NT2/D1 (cell line): ENCODE measurements around the gene ZNF524.

Experiments used
- DNase-seq: peaks from one replicate; pipeline ENCODE4 v3.0.0-alpha.2; 2011; ENCODE audit warnings: low read depth, low spot score
- H3K27me3 ChIP-seq: 2 replicates; pipeline ENCODE4 v1.6.0; 2011; ENCODE audit warnings: mild to moderate bottlenecking; ENCODE audit not compliant: insufficient read length, insufficient read depth
- H3K36me3 ChIP-seq: 2 replicates; pipeline ENCODE4 v1.6.1; 2011; ENCODE audit warnings: mild to moderate bottlenecking, low read length, mixed read lengths; ENCODE audit not compliant: insufficient read depth, insufficient read length
- H3K4me1 ChIP-seq: 2 replicates; pipeline ENCODE4 v1.5.1; 2011; ENCODE audit not compliant: insufficient read depth, insufficient read length
- H3K4me3 ChIP-seq: 2 replicates; pipeline ENCODE4 v1.5.1; 2011; ENCODE audit warnings: low read depth; ENCODE audit not compliant: insufficient read length
- H3K9ac ChIP-seq: 2 replicates; pipeline ENCODE4 v1.6.0; 2011; ENCODE audit warnings: low read depth; ENCODE audit not compliant: insufficient read length
- H3K9me3 ChIP-seq: 2 replicates; pipeline ENCODE4 v1.5.1; 2011; ENCODE audit warnings: mild to moderate bottlenecking, low read length; ENCODE audit not compliant: insufficient read depth
- SUZ12 ChIP-seq: IDR thresholded peaks from 2 replicates; pipeline ENCODE4 v1.6.1; 2011; ENCODE audit not compliant: insufficient read length, insufficient read depth; ENCODE audit errors: extremely low read depth
- YY1 ChIP-seq: IDR thresholded peaks from 2 replicates; pipeline ENCODE4 v1.6.1; 2011; ENCODE audit not compliant: insufficient read length, insufficient read depth
- ZNF274 ChIP-seq: IDR thresholded peaks from 2 replicates; pipeline ENCODE4 v1.6.1; 2011; ENCODE audit warnings: mild to moderate bottlenecking, low read depth, low read length

ZNF524 gene

DNA sequence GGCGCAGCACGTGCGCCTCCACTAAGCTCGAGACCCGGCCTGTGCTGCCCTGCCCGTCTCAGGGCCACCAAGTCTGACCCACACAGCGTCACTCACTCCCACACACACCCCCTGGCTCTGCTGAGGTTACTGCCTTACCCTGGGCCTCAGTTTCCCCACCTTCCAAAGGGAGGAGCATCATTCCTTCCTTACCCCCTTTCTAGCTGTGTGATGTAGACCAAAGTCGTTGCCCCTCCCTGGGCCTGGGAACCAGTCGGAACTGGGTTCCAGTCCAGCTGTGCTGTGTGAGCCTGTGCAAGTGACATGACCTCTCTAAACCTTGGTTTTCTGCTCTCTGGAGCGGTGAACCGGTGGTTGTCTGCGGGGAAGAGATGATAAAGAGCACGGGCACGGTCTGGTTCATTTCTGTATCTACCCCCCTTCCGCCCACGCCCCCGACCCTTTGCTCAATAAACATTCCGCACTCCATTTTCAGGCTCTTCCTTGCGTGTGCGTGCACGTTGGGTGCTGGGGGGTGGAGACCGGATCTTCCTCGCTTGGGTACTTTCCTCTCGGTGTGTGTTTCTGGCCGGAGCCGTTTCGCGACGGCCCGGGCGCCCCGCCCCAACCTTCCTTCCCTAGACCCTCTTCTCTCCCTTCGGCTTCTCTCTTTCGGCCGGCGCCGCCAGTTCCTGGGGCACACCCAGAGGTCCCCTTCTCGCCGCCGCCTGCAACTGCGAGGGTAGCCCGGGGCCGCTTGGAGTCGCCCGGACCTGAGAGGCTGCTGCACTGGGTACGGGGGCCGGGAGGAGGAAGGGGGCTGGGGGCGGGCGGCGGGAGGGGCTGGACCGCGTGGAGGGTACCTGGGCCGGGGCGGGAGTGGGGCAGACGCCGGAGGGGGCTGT, 43.2 kb downstream of the ZNF524 start, which contains the start of gene ZNF581:
Gene ZNF581 (plus strand): TSS at position 647 of the 884 bp plus-strand sequence. CDS start 923 bp downstream, outside the sequence.
- no peak for DNase-seq
- peak within 1 kb of the TSS; percentile 94 for H3K9ac ChIP-seq
- no peaks in the 10 kb centered on the region for H3K9me3 ChIP-seq
- H3K4me3 ChIP-seq = peak within 1 kb of the TSS; percentile 72
- no peaks in the 10 kb centered on the region for H3K27me3 ChIP-seq
- H3K36me3 ChIP-seq = peaks cover 25% of the 10 kb centered on the region
- no peak for TF ChIP-seq SUZ12
- no peak for TF ChIP-seq YY1
- TF ChIP-seq ZNF274 = no peak
- peaks cover 14% of the 10 kb centered on the region for H3K4me1 ChIP-seq

DNA sequence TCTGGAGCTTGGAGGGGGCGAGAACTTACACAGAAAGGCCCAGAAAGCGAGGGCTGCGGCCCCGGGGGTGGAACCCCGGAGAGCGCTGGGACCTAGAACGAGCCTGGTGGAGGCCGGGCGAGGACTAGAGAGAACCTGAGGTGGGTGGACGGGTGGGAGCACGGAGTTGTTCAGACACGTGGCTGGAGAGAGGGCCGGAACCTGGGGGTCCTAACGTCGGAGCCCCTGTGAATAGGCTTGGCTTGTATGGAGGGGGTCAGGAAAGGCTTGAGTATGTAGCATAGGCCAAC, 43.7 kb downstream of the ZNF524 start:
- peaks cover 25% of the 10 kb centered on the region for H3K36me3 ChIP-seq
- no peaks in the 10 kb centered on the region for H3K9me3 ChIP-seq
- TF ChIP-seq ZNF274 = no peak
- no peak for TF ChIP-seq SUZ12
- TF ChIP-seq YY1 = no peak
- H3K4me3 ChIP-seq = peak overlapping the region; percentile 72
- DNase-seq = no peak
- H3K9ac ChIP-seq = peak overlapping the region; percentile 94
- peaks cover 14% of the 10 kb centered on the region for H3K4me1 ChIP-seq
- no peaks in the 10 kb centered on the region for H3K27me3 ChIP-seq

DNA sequence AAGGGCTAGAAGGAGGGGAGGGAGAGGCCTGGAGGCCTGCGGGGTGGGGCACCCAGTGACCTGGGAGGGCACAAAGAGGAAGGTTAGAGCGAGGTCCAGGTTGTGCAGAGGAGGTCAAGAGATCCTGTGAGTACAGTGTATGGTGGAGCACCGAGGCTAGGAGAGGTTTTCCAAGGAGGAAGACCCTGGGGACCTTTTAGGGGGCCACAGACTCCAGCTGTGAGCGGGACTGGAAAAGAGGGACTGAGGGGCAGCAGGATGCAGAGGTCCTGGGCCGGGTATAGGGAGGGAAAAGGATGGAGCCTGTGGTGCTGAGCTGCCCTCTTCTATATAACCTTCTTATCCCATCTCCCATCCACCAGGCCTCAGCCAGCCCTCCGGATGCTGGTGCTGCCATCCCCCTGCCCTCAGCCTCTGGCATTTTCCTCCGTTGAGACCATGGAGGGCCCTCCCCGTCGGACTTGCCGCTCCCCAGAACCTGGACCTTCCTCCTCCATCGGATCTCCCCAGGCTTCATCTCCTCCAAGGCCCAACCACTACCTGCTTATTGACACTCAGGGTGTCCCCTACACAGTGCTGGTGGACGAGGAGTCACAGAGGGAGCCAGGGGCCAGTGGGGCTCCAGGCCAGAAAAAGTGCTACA, 44.2 kb downstream of the ZNF524 start:
- peaks cover 14% of the 10 kb centered on the region for H3K4me1 ChIP-seq

DNA sequence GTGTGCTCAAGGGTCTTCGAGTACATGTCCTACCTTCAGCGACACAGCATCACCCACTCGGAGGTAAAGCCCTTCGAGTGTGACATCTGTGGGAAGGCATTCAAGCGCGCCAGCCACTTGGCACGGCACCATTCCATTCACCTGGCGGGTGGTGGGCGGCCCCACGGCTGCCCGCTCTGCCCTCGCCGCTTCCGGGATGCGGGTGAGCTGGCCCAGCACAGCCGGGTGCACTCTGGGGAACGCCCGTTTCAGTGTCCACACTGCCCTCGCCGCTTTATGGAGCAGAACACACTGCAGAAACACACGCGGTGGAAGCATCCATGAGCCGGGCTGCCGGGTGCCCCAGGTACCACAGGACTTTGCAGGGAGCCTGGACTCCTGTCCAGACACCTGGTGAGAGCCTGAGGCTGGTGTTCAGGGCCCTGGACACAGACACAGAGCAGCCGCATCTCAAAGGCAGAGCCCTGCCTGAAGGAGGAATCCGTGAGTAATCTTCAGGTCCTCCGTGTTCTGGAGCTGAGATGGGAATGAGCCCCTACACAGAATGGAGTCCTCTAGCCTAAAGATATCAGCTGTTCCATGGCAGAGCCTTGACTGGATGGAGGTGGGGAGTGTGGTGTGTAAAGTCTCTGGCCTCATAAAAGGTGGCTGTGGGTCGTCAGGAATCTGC, 44.9 kb downstream of the ZNF524 start:
- peaks cover 13% of the 10 kb centered on the region for H3K4me1 ChIP-seq
- DNase-seq = no peak
- H3K9ac ChIP-seq = peak overlapping the region; percentile 94
- TF ChIP-seq SUZ12 (no peak), ZNF274 (no peak), YY1 (no peak)
- H3K36me3 ChIP-seq = peaks cover 26% of the 10 kb centered on the region
- H3K9me3 ChIP-seq = no peaks in the 10 kb centered on the region
- H3K27me3 ChIP-seq = no peaks in the 10 kb centered on the region
- peak overlapping the region; percentile 72 for H3K4me3 ChIP-seq

More for the DNA sequence above, 44.2 kb downstream of the ZNF524 start:
- H3K27me3 ChIP-seq = no peaks in the 10 kb centered on the region
- H3K9ac ChIP-seq = peak overlapping the region; percentile 94
- no peak for DNase-seq
- H3K36me3 ChIP-seq = peaks cover 22% of the 10 kb centered on the region
- TF ChIP-seq ZNF274 (no peak), SUZ12 (no peak), YY1 (no peak)
- H3K9me3 ChIP-seq = no peaks in the 10 kb centered on the region
- H3K4me3 ChIP-seq = peak overlapping the region; percentile 72

DNA sequence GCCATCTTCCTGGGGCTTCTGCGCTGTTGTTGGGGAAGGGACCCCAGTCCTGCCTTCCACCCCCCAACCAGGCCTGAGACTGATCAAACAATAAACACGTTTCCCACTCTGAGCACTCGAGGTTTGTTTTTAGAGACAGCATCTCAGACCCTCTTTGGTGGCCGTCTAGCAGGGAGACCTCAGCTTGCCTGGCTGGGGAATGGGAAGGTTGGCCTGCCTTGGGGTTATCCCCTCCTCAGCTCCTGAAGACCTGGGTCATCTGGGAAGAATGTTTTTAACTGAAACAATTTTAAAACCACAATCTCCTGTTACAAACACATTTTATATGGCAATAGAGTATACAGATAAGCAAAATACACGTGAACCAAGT, 45.4 kb downstream of the ZNF524 start:
- H3K27me3 ChIP-seq = no peaks in the 10 kb centered on the region
- H3K4me3 ChIP-seq = no peak overlapping the region
- peaks cover 8% of the 10 kb centered on the region for H3K4me1 ChIP-seq
- peaks cover 26% of the 10 kb centered on the region for H3K36me3 ChIP-seq
- no peak for DNase-seq
- H3K9ac ChIP-seq = peak overlapping the region; percentile 94
- TF ChIP-seq ZNF274 (no peak), YY1 (no peak), SUZ12 (no peak)
- no peaks in the 10 kb centered on the region for H3K9me3 ChIP-seq

DNA sequence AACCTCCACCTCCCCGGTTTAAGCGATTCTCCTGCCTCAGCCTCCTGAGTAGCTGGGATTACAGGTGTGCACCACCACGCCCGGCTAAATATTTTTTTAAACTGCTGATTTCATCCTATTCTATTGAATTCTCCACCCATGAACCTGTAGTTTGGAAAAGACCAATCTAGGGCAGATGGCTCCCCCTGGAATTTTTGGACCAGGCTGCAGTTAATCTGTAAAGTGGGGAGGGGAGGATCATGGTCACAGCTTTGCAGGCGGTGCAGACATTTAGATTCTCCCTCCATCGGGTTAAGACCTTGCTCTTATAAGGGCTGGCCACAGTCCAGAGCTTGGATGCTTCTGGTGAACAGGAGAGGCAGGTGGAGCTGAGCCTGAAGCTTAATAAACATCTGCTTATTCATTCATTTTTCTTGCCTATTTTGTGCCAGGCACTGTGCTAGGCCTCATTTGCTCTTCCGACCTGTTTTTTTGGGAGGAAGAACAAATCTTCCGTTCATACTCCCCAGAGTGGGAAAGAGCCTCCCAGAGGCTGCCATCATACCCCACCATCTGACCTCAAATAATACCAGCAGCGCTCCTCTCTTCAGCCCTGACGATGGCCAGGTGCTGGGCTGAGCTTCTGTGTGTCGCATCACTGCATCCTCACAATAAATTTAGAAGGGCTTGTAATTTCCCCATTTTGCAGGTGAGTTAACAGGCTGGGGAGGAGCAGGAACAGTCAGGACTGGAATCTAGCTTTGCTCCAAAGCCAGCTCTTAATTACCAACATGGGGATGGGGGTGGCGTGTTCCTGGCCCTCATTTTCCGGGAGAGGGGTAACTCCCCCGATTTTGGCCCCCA, 47.0 kb downstream of the ZNF524 start:
- Histone ChIP-seq H3K9me3 (no peaks in the 10 kb centered on the region), H3K36me3 (peaks cover 29% of the 10 kb centered on the region), H3K4me1 (peaks cover 8% of the 10 kb centered on the region), H3K4me3 (peak overlapping the region; percentile 71), H3K27me3 (no peaks in the 10 kb centered on the region), H3K9ac (peak overlapping the region; percentile 95)
- TF ChIP-seq YY1 (no peak), SUZ12 (no peak), ZNF274 (no peak)
- DNase-seq = no peak
